Measurements from ENCODE around the gene AKAP1. TPM values are rescaled to one million over a fixed set of nuclear protein-coding genes. Genes with fewer than 3 reads are reported as not detected.

Gene AKAP1
- total and polyA plus RNA-seq, 2 donors = 10.7 to 12.6 TPM

DNA sequence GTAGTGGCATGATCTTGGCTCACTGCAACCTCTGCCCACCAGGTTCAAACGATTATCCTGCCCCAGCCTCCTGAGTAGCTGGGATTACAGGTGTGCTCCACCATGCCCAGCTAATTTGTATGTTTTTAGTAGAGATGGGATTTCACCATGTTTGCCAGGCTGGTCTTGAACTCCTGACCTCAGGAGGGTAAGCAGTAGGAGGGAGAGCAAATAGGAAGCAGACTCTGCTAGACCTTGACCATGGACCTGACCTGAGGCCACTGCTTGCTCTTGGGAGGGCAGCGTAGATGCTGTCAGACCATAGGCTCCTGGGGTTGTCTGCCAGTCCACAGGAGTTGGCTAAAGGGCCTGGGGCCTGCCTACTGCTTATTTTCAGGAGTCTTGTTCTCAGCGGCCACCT lies 28.6 kb downstream of the AKAP1 start:
- Histone ChIP-seq H3K4me1 (ENCODE audit: control insufficient read depth in 2 of 2, insufficient read depth in 2 of 2, low read length in 2 of 2) (no peaks in the 10 kb centered on the region), H3K9me3 (ENCODE audit: control insufficient read depth in 2 of 2, insufficient read depth in 1 of 2, low read length in 1 of 2) (no peaks in the 10 kb centered on the region), H3K27ac (ENCODE audit: low read depth in 1 of 2, low read length in 1 of 2) (no peak overlapping the region), H3K36me3 (ENCODE audit: control insufficient read depth in 2 of 2, insufficient read depth in 2 of 2, low read length in 1 of 2) (peaks cover 33 to 62% of the 10 kb centered on the region in 2 donors), H3K4me3 (ENCODE audit: low read length in 2 of 2) (no peak overlapping the region), H3K27me3 (ENCODE audit: control insufficient read depth in 2 of 2, insufficient read depth in 1 of 2, low read length in 1 of 2) (no peaks in the 10 kb centered on the region)
- WGBS = 99% methylated on average over 3 of the region's 3 CpGs
- no peak for DNase-seq (ENCODE audit: low read depth in 6 of 9, low spot score in 9 of 9)

GRCh38 chr17:57114085-57114673 lies 29.1 kb downstream of the AKAP1 start:
- DNase-seq (ENCODE audit: low read depth in 6 of 9, low spot score in 9 of 9) = peak in 7 of 9 donors; percentile 8 to 53 (median 34)
- WGBS = 90% methylated on average over 13 of the region's 13 CpGs
- Histone ChIP-seq H3K4me1 (ENCODE audit: control insufficient read depth in 2 of 2, insufficient read depth in 2 of 2, low read length in 2 of 2) (no peaks in the 10 kb centered on the region), H3K4me3 (ENCODE audit: low read length in 2 of 2) (no peak overlapping the region), H3K36me3 (ENCODE audit: control insufficient read depth in 2 of 2, insufficient read depth in 2 of 2, low read length in 1 of 2) (peaks cover 37 to 67% of the 10 kb centered on the region in 2 donors), H3K27ac (ENCODE audit: low read depth in 1 of 2, low read length in 1 of 2) (no peak overlapping the region), H3K27me3 (ENCODE audit: control insufficient read depth in 2 of 2, insufficient read depth in 1 of 2, low read length in 1 of 2) (no peaks in the 10 kb centered on the region), H3K9me3 (ENCODE audit: control insufficient read depth in 2 of 2, insufficient read depth in 1 of 2, low read length in 1 of 2) (no peaks in the 10 kb centered on the region)

GRCh38 chr17:57115377-57115776 lies 30.3 kb downstream of the AKAP1 start:
- Histone ChIP-seq H3K4me1 (ENCODE audit: control insufficient read depth in 2 of 2, insufficient read depth in 2 of 2, low read length in 2 of 2) (no peaks in the 10 kb centered on the region), H3K4me3 (ENCODE audit: low read length in 2 of 2) (no peak overlapping the region), H3K27me3 (ENCODE audit: control insufficient read depth in 2 of 2, insufficient read depth in 1 of 2, low read length in 1 of 2) (no peaks in the 10 kb centered on the region), H3K9me3 (ENCODE audit: control insufficient read depth in 2 of 2, insufficient read depth in 1 of 2, low read length in 1 of 2) (no peaks in the 10 kb centered on the region), H3K36me3 (ENCODE audit: control insufficient read depth in 2 of 2, insufficient read depth in 2 of 2, low read length in 1 of 2) (peaks cover 39 to 68% of the 10 kb centered on the region in 2 donors), H3K27ac (ENCODE audit: low read depth in 1 of 2, low read length in 1 of 2) (no peak overlapping the region)
- no peak for DNase-seq (ENCODE audit: low read depth in 6 of 9, low spot score in 9 of 9)
- 96% methylated on average over 4 of the region's 4 CpGs for WGBS

GRCh38 chr17:57115916-57116315 lies 30.9 kb downstream of the AKAP1 start:
- H3K4me3 ChIP-seq (ENCODE audit: low read length in 2 of 2) = no peak overlapping the region
- H3K9me3 ChIP-seq (ENCODE audit: control insufficient read depth in 2 of 2, insufficient read depth in 1 of 2, low read length in 1 of 2) = no peaks in the 10 kb centered on the region
- H3K36me3 ChIP-seq (ENCODE audit: control insufficient read depth in 2 of 2, insufficient read depth in 2 of 2, low read length in 1 of 2) = peaks cover 39 to 70% of the 10 kb centered on the region in 2 donors
- 98% methylated on average over 21 of the region's 21 CpGs for WGBS
- DNase-seq (ENCODE audit: low read depth in 6 of 9, low spot score in 9 of 9) = no peak
- no peak overlapping the region for H3K27ac ChIP-seq (ENCODE audit: low read depth in 1 of 2, low read length in 1 of 2)
- no peaks in the 10 kb centered on the region for H3K27me3 ChIP-seq (ENCODE audit: control insufficient read depth in 2 of 2, insufficient read depth in 1 of 2, low read length in 1 of 2)
- no peaks in the 10 kb centered on the region for H3K4me1 ChIP-seq (ENCODE audit: control insufficient read depth in 2 of 2, insufficient read depth in 2 of 2, low read length in 2 of 2)

GRCh38 chr17:57117798-57118197 lies 32.8 kb downstream of the AKAP1 start:
- H3K27me3 ChIP-seq (ENCODE audit: control insufficient read depth in 2 of 2, insufficient read depth in 1 of 2, low read length in 1 of 2) = no peaks in the 10 kb centered on the region
- no peaks in the 10 kb centered on the region for H3K9me3 ChIP-seq (ENCODE audit: control insufficient read depth in 2 of 2, insufficient read depth in 1 of 2, low read length in 1 of 2)
- H3K36me3 ChIP-seq (ENCODE audit: control insufficient read depth in 2 of 2, insufficient read depth in 2 of 2, low read length in 1 of 2) = peaks cover 33 to 69% of the 10 kb centered on the region in 2 donors
- no peaks in the 10 kb centered on the region for H3K4me1 ChIP-seq (ENCODE audit: control insufficient read depth in 2 of 2, insufficient read depth in 2 of 2, low read length in 2 of 2)
- no peak overlapping the region for H3K27ac ChIP-seq (ENCODE audit: low read depth in 1 of 2, low read length in 1 of 2)
- no peak overlapping the region for H3K4me3 ChIP-seq (ENCODE audit: low read length in 2 of 2)
- no peak for DNase-seq (ENCODE audit: low read depth in 6 of 9, low spot score in 9 of 9)
- 97% methylated on average over 4 of the region's 4 CpGs for WGBS

DNA sequence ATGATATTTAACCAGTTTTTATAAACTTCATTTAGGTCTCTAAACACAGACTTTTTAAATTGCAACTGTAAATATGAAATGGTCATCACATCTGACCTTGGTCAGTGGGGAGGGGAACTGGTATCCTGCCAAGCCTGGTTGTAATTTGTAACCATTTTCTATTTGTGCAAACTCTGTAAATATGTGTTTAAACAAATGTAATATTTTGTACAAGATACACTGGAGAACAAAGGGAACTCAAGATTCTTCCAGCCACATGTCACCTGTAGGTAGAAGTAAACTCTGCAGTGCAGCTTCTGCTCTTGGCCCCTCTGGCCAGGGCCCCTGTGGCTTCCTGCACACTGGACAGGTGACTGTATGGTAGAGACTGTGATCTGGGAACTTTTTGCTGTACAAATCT lies 35.8 kb downstream of the AKAP1 start:
- Histone ChIP-seq H3K9me3 (ENCODE audit: control insufficient read depth in 2 of 2, insufficient read depth in 1 of 2, low read length in 1 of 2) (peaks cover 0 to 1% of the 10 kb centered on the region in 2 donors), H3K27me3 (ENCODE audit: control insufficient read depth in 2 of 2, insufficient read depth in 1 of 2, low read length in 1 of 2) (no peaks in the 10 kb centered on the region), H3K4me3 (ENCODE audit: low read length in 2 of 2) (no peak overlapping the region), H3K4me1 (ENCODE audit: control insufficient read depth in 2 of 2, insufficient read depth in 2 of 2, low read length in 2 of 2) (no peaks in the 10 kb centered on the region), H3K36me3 (ENCODE audit: control insufficient read depth in 2 of 2, insufficient read depth in 2 of 2, low read length in 1 of 2) (peaks cover 32 to 54% of the 10 kb centered on the region in 2 donors), H3K27ac (ENCODE audit: low read depth in 1 of 2, low read length in 1 of 2) (no peak overlapping the region)
- no peak for DNase-seq (ENCODE audit: low read depth in 6 of 9, low spot score in 9 of 9)

- Histone ChIP-seq H3K9me3 (ENCODE audit: control insufficient read depth in 2 of 2, insufficient read depth in 1 of 2, low read length in 1 of 2) (peaks cover 0 to 1% of the 10 kb centered on the region in 2 donors), H3K36me3 (ENCODE audit: control insufficient read depth in 2 of 2, insufficient read depth in 2 of 2, low read length in 1 of 2) (peaks cover 30 to 47% of the 10 kb centered on the region in 2 donors), H3K27me3 (ENCODE audit: control insufficient read depth in 2 of 2, insufficient read depth in 1 of 2, low read length in 1 of 2) (no peaks in the 10 kb centered on the region), H3K27ac (ENCODE audit: low read depth in 1 of 2, low read length in 1 of 2) (no peak overlapping the region), H3K4me1 (ENCODE audit: control insufficient read depth in 2 of 2, insufficient read depth in 2 of 2, low read length in 2 of 2) (no peaks in the 10 kb centered on the region), H3K4me3 (ENCODE audit: low read length in 2 of 2) (no peak overlapping the region)
- DNase-seq (ENCODE audit: low read depth in 6 of 9, low spot score in 9 of 9) = peak in 2 of 9 donors; percentile 23 to 40
- WGBS = 84% methylated on average over 12 of the region's 12 CpGs
Observed at GRCh38 chr17:57121308-57122042, 36.4 kb downstream of the AKAP1 start.

DNA sequence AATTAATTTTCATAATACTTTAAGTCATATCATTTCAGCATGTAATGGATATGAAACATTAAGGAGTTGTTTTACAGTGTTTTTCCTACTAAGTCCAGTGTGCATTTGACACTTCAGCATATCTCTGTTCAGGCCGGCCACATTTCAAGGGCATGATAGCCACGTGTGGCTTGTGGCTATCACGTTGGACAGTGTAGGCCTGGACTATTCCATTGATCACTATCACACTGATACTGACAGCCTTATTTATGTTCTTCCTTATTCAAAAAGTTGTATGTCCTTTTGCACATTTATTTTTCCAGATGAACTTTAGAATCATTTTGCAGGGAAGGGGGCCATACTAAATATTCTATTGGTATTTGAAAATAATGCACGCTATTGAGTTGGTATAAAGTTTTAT lies 39.0 kb downstream of the AKAP1 start:
- 90% methylated on average over 4 of the region's 4 CpGs for WGBS
- Histone ChIP-seq H3K27ac (ENCODE audit: low read depth in 1 of 2, low read length in 1 of 2) (no peak overlapping the region), H3K4me1 (ENCODE audit: control insufficient read depth in 2 of 2, insufficient read depth in 2 of 2, low read length in 2 of 2) (no peaks in the 10 kb centered on the region), H3K36me3 (ENCODE audit: control insufficient read depth in 2 of 2, insufficient read depth in 2 of 2, low read length in 1 of 2) (peaks cover 11 to 22% of the 10 kb centered on the region in 2 donors), H3K27me3 (ENCODE audit: control insufficient read depth in 2 of 2, insufficient read depth in 1 of 2, low read length in 1 of 2) (no peaks in the 10 kb centered on the region), H3K4me3 (ENCODE audit: low read length in 2 of 2) (no peak overlapping the region), H3K9me3 (ENCODE audit: control insufficient read depth in 2 of 2, insufficient read depth in 1 of 2, low read length in 1 of 2) (peaks cover 0 to 1% of the 10 kb centered on the region in 2 donors)
- DNase-seq (ENCODE audit: low read depth in 6 of 9, low spot score in 9 of 9) = no peak

DNA sequence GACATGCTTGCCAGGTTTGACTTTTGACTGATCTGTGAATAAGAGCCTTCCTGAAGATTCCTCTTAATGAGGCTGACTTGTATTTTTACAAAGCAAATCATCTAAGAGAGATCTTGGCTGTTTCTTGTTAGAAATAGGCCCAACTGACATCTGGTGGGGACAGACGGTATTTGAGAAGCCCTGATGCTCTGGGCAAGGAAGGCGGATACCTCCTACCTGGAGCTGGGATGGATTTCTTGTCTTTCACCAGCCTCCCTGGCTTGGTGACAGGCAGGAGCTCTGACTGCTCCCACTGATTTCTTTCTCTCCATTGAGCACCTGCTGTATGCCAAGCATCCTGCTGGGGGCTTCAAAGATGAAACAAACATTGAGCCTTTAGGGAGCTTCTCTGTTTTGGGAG lies 40.4 kb downstream of the AKAP1 start:
- DNase-seq (ENCODE audit: low read depth in 6 of 9, low spot score in 9 of 9) = no peak
- Histone ChIP-seq H3K27ac (ENCODE audit: low read depth in 1 of 2, low read length in 1 of 2) (no peak overlapping the region), H3K4me1 (ENCODE audit: control insufficient read depth in 2 of 2, insufficient read depth in 2 of 2, low read length in 2 of 2) (no peaks in the 10 kb centered on the region), H3K4me3 (ENCODE audit: low read length in 2 of 2) (no peak overlapping the region), H3K9me3 (ENCODE audit: control insufficient read depth in 2 of 2, insufficient read depth in 1 of 2, low read length in 1 of 2) (peaks cover 0 to 1% of the 10 kb centered on the region in 2 donors), H3K27me3 (ENCODE audit: control insufficient read depth in 2 of 2, insufficient read depth in 1 of 2, low read length in 1 of 2) (no peaks in the 10 kb centered on the region), H3K36me3 (ENCODE audit: control insufficient read depth in 2 of 2, insufficient read depth in 2 of 2, low read length in 1 of 2) (peaks cover 8 to 14% of the 10 kb centered on the region in 2 donors)
- WGBS = 95% methylated on average over 2 of the region's 2 CpGs

Data from thymus (tissue), 11 donors.